ENCODE measurements around the gene LRRC75A. TPM values are rescaled to one million over a fixed set of nuclear protein-coding genes. Genes with fewer than 3 reads are reported as not detected.

LRRC75A gene
- total and polyA plus RNA-seq, 2 donors, result 4.6 to 5.7 TPM

- Histone ChIP-seq H3K27ac (ENCODE audit: low read depth) (no peak overlapping the region), H3K36me3 (ENCODE audit: insufficient read depth) (no peaks in the 10 kb centered on the region), H3K4me1 (ENCODE audit: insufficient read depth) (no peaks in the 10 kb centered on the region), H3K4me3 (ENCODE audit: low read depth, low read length) (no peak overlapping the region)
- no peak for DNase-seq (ENCODE audit: extremely low spot score)
- WGBS, result 69% methylated on average over 8 of the region's 8 CpGs
Measured at GRCh38 chr17:16488186-16488967, 3.6 kb downstream of the LRRC75A start.

- Histone ChIP-seq H3K27ac (ENCODE audit: low read depth) (no peak overlapping the region), H3K4me3 (ENCODE audit: low read depth, low read length) (no peak overlapping the region)
Measured at GRCh38 chr17:16486373-16487250, 5.4 kb downstream of the LRRC75A start.

GRCh38 chr17:16484445-16485175 lies 7.4 kb downstream of the LRRC75A start:
- 32% methylated on average over 19 of the region's 19 CpGs for WGBS
- DNase-seq (ENCODE audit: extremely low spot score), result no peak
- Histone ChIP-seq H3K4me3 (ENCODE audit: low read depth, low read length) (no peak overlapping the region), H3K4me1 (ENCODE audit: insufficient read depth) (no peaks in the 10 kb centered on the region), H3K27ac (ENCODE audit: low read depth) (no peak overlapping the region), H3K36me3 (ENCODE audit: insufficient read depth) (no peaks in the 10 kb centered on the region)

More at GRCh38 chr17:16486373-16487250, 5.4 kb downstream of the LRRC75A start:
- DNase-seq (ENCODE audit: extremely low spot score), result no peak
- Histone ChIP-seq H3K4me1 (ENCODE audit: insufficient read depth) (no peaks in the 10 kb centered on the region), H3K36me3 (ENCODE audit: insufficient read depth) (no peaks in the 10 kb centered on the region)
- 38% methylated on average over 24 of the region's 24 CpGs for WGBS

GRCh38 chr17:16483021-16483645 lies 8.9 kb downstream of the LRRC75A start:
- H3K4me3 ChIP-seq (ENCODE audit: low read depth, low read length), result no peak overlapping the region
- 94% methylated on average over 8 of the region's 8 CpGs for WGBS
- H3K27ac ChIP-seq (ENCODE audit: low read depth), result no peak overlapping the region
- no peaks in the 10 kb centered on the region for H3K36me3 ChIP-seq (ENCODE audit: insufficient read depth)
- DNase-seq (ENCODE audit: extremely low spot score), result no peak
- no peaks in the 10 kb centered on the region for H3K4me1 ChIP-seq (ENCODE audit: insufficient read depth)

- H3K4me1 ChIP-seq (ENCODE audit: insufficient read depth), result no peaks in the 10 kb centered on the region
- no peak overlapping the region for H3K4me3 ChIP-seq (ENCODE audit: low read depth, low read length)
- DNase-seq (ENCODE audit: extremely low spot score), result no peak
- 95% methylated on average over 8 of the region's 8 CpGs for WGBS
- H3K36me3 ChIP-seq (ENCODE audit: insufficient read depth), result no peaks in the 10 kb centered on the region
- no peak overlapping the region for H3K27ac ChIP-seq (ENCODE audit: low read depth)
Measured at GRCh38 chr17:16482253-16482652, 9.7 kb downstream of the LRRC75A start.

GRCh38 chr17:16480995-16481394 lies 11.0 kb downstream of the LRRC75A start:
- no peaks in the 10 kb centered on the region for H3K36me3 ChIP-seq (ENCODE audit: insufficient read depth)
- H3K27ac ChIP-seq (ENCODE audit: low read depth), result no peak overlapping the region
- 74% methylated on average over 6 of the region's 6 CpGs for whole genome bisulfite sequencing
- H3K4me3 ChIP-seq (ENCODE audit: low read depth, low read length), result no peak overlapping the region
- H3K4me1 ChIP-seq (ENCODE audit: insufficient read depth), result no peaks in the 10 kb centered on the region
- DNase-seq (ENCODE audit: extremely low spot score), result no peak

- Histone ChIP-seq H3K4me1 (ENCODE audit: insufficient read depth) (no peaks in the 10 kb centered on the region), H3K4me3 (ENCODE audit: low read depth, low read length) (no peak overlapping the region), H3K27ac (ENCODE audit: low read depth) (no peak overlapping the region), H3K36me3 (ENCODE audit: insufficient read depth) (no peaks in the 10 kb centered on the region)
- DNase-seq (ENCODE audit: extremely low spot score), result no peak
- 95% methylated on average over 2 of the region's 2 CpGs for WGBS
Measured at GRCh38 chr17:16479264-16479663, 12.7 kb downstream of the LRRC75A start.

GRCh38 chr17:16478649-16479048 lies 13.3 kb downstream of the LRRC75A start:
- H3K4me1 ChIP-seq (ENCODE audit: insufficient read depth), result no peaks in the 10 kb centered on the region
- no peak for DNase-seq (ENCODE audit: extremely low spot score)
- WGBS, result 45% methylated on average over 6 of the region's 6 CpGs
- H3K27ac ChIP-seq (ENCODE audit: low read depth), result no peak overlapping the region
- H3K36me3 ChIP-seq (ENCODE audit: insufficient read depth), result no peaks in the 10 kb centered on the region
- H3K4me3 ChIP-seq (ENCODE audit: low read depth, low read length), result no peak overlapping the region

- Histone ChIP-seq H3K36me3 (ENCODE audit: insufficient read depth) (no peaks in the 10 kb centered on the region), H3K4me1 (ENCODE audit: insufficient read depth) (no peaks in the 10 kb centered on the region), H3K4me3 (ENCODE audit: low read depth, low read length) (no peak overlapping the region), H3K27ac (ENCODE audit: low read depth) (no peak overlapping the region)
- WGBS, result 68% methylated on average over 8 of the region's 8 CpGs
- DNase-seq (ENCODE audit: extremely low spot score), result no peak
Measured at GRCh38 chr17:16477666-16478065, 14.3 kb downstream of the LRRC75A start.

- no peak for DNase-seq (ENCODE audit: extremely low spot score)
- no peaks in the 10 kb centered on the region for H3K4me1 ChIP-seq (ENCODE audit: insufficient read depth)
- H3K27ac ChIP-seq (ENCODE audit: low read depth), result no peak overlapping the region
- WGBS, result 19% methylated on average over 5 of the region's 5 CpGs
- no peaks in the 10 kb centered on the region for H3K36me3 ChIP-seq (ENCODE audit: insufficient read depth)
- H3K4me3 ChIP-seq (ENCODE audit: low read depth, low read length), result no peak overlapping the region
Measured at GRCh38 chr17:16477255-16477654, 14.7 kb downstream of the LRRC75A start.

- Histone ChIP-seq H3K27ac (ENCODE audit: low read depth) (no peak overlapping the region), H3K36me3 (ENCODE audit: insufficient read depth) (no peaks in the 10 kb centered on the region), H3K4me3 (ENCODE audit: low read depth, low read length) (no peak overlapping the region), H3K4me1 (ENCODE audit: insufficient read depth) (no peaks in the 10 kb centered on the region)
- WGBS, result 80% methylated on average over 4 of the region's 4 CpGs
- no peak for DNase-seq (ENCODE audit: extremely low spot score)
Measured at GRCh38 chr17:16475179-16475704, 16.8 kb downstream of the LRRC75A start.

- no peak for DNase-seq (ENCODE audit: extremely low spot score)
- Histone ChIP-seq H3K36me3 (ENCODE audit: insufficient read depth) (no peaks in the 10 kb centered on the region), H3K4me3 (ENCODE audit: low read depth, low read length) (no peak overlapping the region), H3K4me1 (ENCODE audit: insufficient read depth) (no peaks in the 10 kb centered on the region), H3K27ac (ENCODE audit: low read depth) (no peak overlapping the region)
- 66% methylated on average over 13 of the region's 13 CpGs for WGBS
Measured at GRCh38 chr17:16474012-16474725, 17.8 kb downstream of the LRRC75A start.
